Measurements from ENCODE around the gene EPHB1. TPM values are rescaled to one million over a fixed set of nuclear protein-coding genes. Genes with fewer than 3 reads are reported as not detected.

EPHB1 gene
- polyA plus RNA-seq, 1 of the 3 experiments (the other 2 are of a cell fraction), result 1.2 TPM

DNA sequence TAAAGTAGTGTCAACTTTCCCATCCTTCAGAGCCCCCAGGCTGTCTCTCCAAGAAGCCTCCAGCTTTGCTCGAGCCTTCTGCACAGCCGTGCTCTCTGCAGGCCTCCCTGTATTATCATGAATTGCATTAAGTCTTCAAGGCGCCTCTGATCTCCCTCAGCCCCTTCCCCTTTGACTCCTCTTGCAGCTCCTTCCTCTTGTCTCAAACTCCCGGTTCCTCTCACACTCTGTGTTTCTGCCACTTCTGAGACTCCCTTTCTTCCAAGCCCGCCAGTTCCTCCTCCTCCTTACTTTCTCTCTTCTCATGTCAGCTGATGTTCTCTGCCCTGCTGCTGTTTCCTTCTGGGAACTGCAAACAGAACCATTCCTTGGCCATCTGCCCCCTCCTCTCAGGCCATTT, 418.8 kb downstream of the EPHB1 start:
- no peak overlapping the region for H3K4me3 ChIP-seq (ENCODE audit: low read depth in 2 of 2, low read length in 1 of 2)
- no peaks in the 10 kb centered on the region for H3K27me3 ChIP-seq (ENCODE audit: insufficient read depth)
- H3F3A ChIP-seq (replicated peaks; ENCODE audit: insufficient read depth), result no peaks in the 10 kb centered on the region
- no peaks in the 10 kb centered on the region for H3K4me1 ChIP-seq (ENCODE audit: control insufficient read depth in 1 of 2, insufficient read depth in 2 of 2, low read depth in 1 of 2, low read length in 1 of 2)
- H3K4me2 ChIP-seq, result no peak overlapping the region
- H3K9me3 ChIP-seq, result no peaks in the 10 kb centered on the region
- WGBS (ENCODE audit: low lambda C conversion rate), result 51% methylated on average over 5 of the region's 5 CpGs
- no peaks in the 10 kb centered on the region for H3K36me3 ChIP-seq (replicated peaks in 1 of 2; ENCODE audit: control insufficient read depth in 1 of 2, insufficient read depth in 2 of 2, low read length in 1 of 2)
- H3K9me2 ChIP-seq, result no peaks in the 10 kb centered on the region
- H3K9ac ChIP-seq, result no peak overlapping the region
- H4K20me1 ChIP-seq (ENCODE audit: insufficient read depth), result no peaks in the 10 kb centered on the region
- CTCF ChIA-PET, result no interaction called here
- no peak overlapping the region for H3K27ac ChIP-seq (ENCODE audit: low read depth in 2 of 2, low read length in 1 of 2)
- no peak overlapping the region for H2AFZ ChIP-seq (ENCODE audit: low read depth)
- TF ChIP-seq, protein P1, sequence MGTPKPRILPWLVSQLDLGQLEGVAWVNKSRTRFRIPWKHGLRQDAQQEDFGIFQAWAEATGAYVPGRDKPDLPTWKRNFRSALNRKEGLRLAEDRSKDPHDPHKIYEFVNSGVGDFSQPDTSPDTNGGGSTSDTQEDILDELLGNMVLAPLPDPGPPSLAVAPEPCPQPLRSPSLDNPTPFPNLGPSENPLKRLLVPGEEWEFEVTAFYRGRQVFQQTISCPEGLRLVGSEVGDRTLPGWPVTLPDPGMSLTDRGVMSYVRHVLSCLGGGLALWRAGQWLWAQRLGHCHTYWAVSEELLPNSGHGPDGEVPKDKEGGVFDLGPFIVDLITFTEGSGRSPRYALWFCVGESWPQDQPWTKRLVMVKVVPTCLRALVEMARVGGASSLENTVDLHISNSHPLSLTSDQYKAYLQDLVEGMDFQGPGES (IDR thresholded peaks at IDR 0.05; ENCODE audit: low read depth, low read length), result no peak
- TF ChIP-seq GATA2 (CRISPR knock-in tag; IDR thresholded peaks at IDR 0.05) (no peak), NRF1 (IDR thresholded peaks at IDR 0.05; ENCODE audit: low read depth, low read length) (no peak), POLR2AphosphoS5 (IDR thresholded peaks at IDR 0.05; ENCODE audit: low read depth, low read length) (no peak), NFIC (IDR thresholded peaks at IDR 0.05; ENCODE audit: borderline replicate concordance) (no peak), TAF1 (IDR thresholded peaks at IDR 0.05; ENCODE audit: borderline replicate concordance, low read depth, low read length) (no peak), MXI1 (IDR thresholded peaks at IDR 0.05; ENCODE audit: low read depth, low read length) (no peak), RCOR1 (IDR thresholded peaks at IDR 0.05; ENCODE audit: low read length) (no peak), TCF12 (IDR thresholded peaks at IDR 0.05) (no peak), SIN3A (IDR thresholded peaks at IDR 0.05; ENCODE audit: borderline replicate concordance, low read depth, low read length) (no peak), RXRA (IDR thresholded peaks at IDR 0.05; ENCODE audit: borderline replicate concordance, low read depth) (no peak)
- TF ChIP-seq, protein P2, sequence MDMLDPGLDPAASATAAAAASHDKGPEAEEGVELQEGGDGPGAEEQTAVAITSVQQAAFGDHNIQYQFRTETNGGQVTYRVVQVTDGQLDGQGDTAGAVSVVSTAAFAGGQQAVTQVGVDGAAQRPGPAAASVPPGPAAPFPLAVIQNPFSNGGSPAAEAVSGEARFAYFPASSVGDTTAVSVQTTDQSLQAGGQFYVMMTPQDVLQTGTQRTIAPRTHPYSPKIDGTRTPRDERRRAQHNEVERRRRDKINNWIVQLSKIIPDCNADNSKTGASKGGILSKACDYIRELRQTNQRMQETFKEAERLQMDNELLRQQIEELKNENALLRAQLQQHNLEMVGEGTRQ (IDR thresholded peaks at IDR 0.05; ENCODE audit: borderline replicate concordance, low read depth, low read length), result no peak
- TF ChIP-seq, protein P3, sequence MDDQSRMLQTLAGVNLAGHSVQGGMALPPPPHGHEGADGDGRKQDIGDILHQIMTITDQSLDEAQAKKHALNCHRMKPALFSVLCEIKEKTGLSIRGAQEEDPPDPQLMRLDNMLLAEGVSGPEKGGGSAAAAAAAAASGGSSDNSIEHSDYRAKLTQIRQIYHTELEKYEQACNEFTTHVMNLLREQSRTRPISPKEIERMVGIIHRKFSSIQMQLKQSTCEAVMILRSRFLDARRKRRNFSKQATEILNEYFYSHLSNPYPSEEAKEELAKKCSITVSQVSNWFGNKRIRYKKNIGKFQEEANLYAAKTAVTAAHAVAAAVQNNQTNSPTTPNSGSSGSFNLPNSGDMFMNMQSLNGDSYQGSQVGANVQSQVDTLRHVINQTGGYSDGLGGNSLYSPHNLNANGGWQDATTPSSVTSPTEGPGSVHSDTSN (IDR thresholded peaks at IDR 0.05), result no peak
- TF ChIP-seq, protein P4, sequence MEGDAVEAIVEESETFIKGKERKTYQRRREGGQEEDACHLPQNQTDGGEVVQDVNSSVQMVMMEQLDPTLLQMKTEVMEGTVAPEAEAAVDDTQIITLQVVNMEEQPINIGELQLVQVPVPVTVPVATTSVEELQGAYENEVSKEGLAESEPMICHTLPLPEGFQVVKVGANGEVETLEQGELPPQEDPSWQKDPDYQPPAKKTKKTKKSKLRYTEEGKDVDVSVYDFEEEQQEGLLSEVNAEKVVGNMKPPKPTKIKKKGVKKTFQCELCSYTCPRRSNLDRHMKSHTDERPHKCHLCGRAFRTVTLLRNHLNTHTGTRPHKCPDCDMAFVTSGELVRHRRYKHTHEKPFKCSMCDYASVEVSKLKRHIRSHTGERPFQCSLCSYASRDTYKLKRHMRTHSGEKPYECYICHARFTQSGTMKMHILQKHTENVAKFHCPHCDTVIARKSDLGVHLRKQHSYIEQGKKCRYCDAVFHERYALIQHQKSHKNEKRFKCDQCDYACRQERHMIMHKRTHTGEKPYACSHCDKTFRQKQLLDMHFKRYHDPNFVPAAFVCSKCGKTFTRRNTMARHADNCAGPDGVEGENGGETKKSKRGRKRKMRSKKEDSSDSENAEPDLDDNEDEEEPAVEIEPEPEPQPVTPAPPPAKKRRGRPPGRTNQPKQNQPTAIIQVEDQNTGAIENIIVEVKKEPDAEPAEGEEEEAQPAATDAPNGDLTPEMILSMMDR (IDR thresholded peaks at IDR 0.05), result no peak
- POLR2A ChIA-PET, result no interaction called here
- no peak for DNase-seq
- H3K79me2 ChIP-seq (ENCODE audit: insufficient read depth), result no peaks in the 10 kb centered on the region
